Raji (cell line): ENCODE results near the gene ZMAT2.

Experiments used
- POLR2A ChIP-seq: IDR thresholded peaks from 2 replicates; pipeline ENCODE4 v1.6.1; 2011; ENCODE audit warnings: low read depth, low read length, control low read depth; ENCODE audit not compliant: insufficient read depth

The ZMAT2 gene

GRCh38 chr5:140700177-140701144, at the start of gene ZMAT2:
TSS of gene ZMAT2 (plus strand) at chr5:140700447. CDS start at chr5:140700461, 14 bp downstream.
- peak; percentile 74 for TF ChIP-seq POLR2A

DNA sequence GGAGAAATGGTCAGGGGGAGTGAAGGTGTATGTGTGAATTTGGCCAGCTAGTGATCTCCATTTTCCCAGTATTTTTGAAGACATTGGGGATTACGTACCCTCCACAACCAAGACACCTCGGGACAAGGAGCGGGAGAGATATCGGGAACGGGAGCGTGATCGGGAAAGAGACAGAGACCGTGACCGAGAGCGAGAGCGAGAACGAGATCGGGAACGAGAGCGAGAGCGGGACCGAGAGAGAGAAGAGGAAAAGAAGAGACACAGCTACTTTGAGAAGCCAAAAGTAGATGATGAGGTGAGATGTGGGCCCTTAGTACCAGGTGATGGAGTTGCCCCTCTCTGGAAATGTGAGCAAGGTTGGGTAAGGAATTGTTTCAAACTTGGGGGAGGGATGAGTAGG, 41.4 kb upstream of the ZMAT2 start:
- TF ChIP-seq POLR2A: no peak

- no peak for TF ChIP-seq POLR2A
Measured at GRCh38 chr5:140664030-140664358, 36.3 kb upstream of the ZMAT2 start.

DNA sequence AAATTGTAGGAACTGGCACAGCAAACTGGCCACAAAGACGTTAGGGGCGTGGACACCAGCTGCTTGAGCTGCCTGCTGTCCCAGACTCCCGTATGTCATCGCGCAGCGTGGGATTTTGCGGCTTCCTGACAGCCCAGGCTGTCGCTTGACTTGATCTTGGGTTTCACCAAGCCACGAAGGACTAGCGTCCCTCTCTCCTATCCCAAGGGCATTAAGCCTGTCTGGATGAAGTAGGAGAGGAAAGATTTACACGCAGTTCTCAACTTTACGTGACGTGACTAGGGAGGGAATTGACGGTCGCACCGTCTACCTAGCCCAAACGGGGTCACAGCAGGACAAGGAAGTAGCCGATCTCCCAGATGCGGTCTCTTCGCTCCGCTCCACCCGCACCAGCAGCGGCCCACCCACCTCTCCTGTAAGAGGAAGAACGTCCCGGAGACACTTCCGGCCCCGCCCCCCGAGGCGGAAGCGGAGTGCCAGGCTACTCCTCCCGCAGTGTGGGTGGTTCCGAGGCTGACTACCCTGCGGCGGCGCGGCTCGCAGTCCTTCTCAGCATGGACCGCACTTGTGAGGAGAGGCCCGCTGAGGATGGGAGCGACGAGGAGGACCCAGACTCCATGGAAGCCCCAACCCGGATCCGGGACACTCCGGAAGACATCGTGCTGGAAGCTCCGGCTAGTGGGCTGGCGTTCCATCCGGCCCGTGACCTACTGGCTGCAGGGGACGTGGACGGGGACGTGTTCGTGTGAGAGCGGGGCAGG, 35.7 kb upstream of the ZMAT2 start, which contains the start of gene WDR55:
TSS of gene WDR55 (plus strand) at position 546 of the 761 bp plus-strand sequence. CDS start at position 555, 9 bp downstream.
- TF ChIP-seq POLR2A: peak; percentile 97

GRCh38 chr5:140671472-140672125, 28.6 kb upstream of the ZMAT2 start:
- TF ChIP-seq POLR2A: no peak

DNA sequence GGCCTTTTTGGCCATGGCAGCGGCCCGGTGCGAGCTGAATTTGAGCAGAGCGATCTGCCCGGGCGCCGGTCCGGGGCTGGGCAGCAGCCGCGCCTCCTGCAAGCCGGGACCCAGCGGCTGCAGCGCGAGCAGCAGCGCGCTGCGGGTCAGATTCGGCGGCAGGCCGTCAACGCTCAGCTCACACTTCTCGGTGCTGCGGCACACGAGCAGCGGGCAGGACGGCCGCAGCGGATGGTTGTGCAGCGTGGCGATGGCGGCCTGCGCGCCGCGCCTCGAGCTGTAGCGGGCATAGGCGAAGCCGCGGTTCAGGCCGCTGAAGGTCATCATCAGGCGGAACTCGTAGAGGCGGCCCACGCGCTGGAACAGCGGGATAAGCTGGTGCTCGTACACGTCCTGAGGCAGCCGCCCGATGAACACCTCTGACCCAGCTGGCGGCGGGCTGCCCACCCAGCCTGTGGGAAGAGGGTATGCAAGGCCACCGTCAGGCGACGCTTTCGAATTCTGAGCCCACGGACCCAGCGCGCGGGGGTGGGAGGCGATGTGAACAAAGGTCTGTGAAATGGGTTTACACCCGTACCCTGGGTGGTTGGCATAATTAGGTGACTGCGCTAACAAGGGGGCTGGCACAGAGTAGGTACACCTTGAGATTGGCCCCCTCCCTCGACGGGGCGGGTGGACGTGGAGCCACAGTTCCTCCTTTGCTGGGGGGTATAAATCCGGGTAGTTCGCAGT, 27.6 kb upstream of the ZMAT2 start:
- TF ChIP-seq POLR2A: no peak

DNA sequence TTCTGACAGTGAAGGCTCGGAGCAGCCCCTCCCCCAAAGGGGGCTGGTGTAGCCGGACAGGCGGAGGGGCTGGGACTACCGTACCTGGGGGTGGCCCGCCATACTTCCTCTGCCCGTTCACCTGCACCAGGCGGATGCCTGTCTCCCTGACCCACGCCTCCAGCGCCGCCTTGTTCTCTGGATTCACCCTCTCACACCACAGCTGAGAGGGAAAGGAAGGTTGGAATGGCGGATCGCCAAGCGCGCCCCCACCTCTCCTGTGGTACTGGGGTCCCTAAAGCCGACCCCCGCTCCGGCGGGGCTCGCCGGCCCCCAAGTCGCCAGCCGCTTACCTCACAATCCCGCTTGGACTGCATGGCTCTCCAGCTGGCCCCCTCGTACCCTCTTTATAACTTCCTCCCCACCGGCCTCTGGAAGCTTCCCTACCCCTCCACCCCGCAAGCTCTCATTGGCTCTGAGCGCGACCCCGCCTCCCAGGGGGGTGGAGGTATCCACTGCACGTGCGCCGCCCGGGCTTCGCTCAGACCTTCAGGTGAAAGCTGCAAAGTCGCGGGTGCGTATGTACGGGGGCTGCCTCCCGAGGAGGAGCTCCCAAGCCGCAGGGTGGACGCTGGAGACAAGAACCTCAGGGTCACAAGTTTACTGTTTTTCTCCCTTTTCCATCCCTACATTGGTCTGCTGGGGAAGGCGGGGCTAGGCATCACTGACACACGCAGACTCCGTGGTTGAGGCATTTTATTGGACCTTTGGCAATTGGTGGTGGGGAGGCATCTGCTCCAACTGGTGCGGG, 26.9 kb upstream of the ZMAT2 start, which contains the start of gene DND1:
TSS of gene DND1 (minus strand) at position 390 of the 790 bp plus-strand sequence. CDS start at position 356, 34 bp downstream.
- TF ChIP-seq POLR2A: no peak

DNA sequence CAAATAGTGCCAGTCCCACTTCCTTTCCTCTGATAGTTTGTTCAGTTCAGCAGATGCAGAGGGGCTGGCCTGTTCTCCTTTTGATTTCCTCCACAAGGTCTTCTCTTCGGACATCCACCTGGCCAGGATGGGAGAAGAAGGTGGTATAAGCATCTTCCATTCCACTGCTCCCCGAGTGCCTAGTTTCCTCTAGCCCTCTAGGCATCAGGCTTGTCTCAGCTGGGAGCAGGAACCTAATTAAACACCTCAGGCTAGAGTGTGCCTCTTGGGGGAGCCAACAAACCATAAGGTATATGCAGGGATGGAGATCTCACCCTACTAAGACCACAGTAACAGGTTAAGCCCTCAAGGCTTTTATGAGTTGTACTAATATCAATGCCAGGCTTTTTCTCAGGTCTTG, 26.0 kb upstream of the ZMAT2 start:
- no peak for TF ChIP-seq POLR2A

GRCh38 chr5:140674629-140675028, 25.6 kb upstream of the ZMAT2 start:
- TF ChIP-seq POLR2A: no peak

DNA sequence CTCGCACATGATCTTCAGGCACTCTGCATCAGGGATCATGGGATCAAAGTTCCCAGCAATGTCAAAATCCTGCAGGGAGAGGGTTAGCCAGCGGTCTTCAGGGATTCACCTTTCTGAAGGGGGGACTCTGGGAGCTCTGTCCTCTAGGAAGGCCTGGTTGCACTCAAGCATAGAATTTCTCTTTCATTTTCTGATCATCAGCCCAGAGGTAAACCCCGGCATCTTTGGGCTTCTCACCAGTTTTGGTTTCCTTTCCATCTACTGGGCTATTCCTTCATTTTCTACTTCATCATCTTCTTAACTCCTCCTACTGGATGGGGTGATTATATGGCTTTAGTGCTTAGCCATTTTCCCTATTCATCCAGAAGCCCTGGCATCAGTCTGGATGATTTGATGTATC, 22.3 kb upstream of the ZMAT2 start:
- TF ChIP-seq POLR2A: no peak

DNA sequence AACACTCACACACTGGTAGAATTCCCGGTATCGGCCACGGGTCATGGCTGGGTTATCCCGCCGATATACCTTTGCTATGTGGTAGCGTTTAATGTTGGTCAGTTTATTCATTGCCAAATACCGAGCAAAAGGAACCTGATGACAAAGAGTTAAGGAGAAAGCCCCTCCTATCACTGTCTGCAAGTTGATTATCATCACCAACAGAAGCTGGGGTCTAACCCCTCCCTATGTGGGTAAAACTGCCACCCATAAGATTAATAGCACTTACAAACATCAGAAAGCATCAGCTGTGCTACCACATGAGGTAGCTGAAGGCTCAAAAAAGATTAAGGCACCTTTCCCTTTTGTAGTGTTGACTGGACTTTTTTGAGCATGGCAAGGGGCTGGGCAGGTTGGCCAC, 21.3 kb upstream of the ZMAT2 start:
- TF ChIP-seq POLR2A: no peak

GRCh38 chr5:140690376-140690932, 9.8 kb upstream of the ZMAT2 start:
- no peak for TF ChIP-seq POLR2A
